ENCODE results near the gene PHACTR3. TPM values are rescaled to one million over a fixed set of nuclear protein-coding genes. Genes with fewer than 3 reads are reported as not detected.

The PHACTR3 gene
- total RNA-seq, 1 donor from 2014 or later: not detected

DNA sequence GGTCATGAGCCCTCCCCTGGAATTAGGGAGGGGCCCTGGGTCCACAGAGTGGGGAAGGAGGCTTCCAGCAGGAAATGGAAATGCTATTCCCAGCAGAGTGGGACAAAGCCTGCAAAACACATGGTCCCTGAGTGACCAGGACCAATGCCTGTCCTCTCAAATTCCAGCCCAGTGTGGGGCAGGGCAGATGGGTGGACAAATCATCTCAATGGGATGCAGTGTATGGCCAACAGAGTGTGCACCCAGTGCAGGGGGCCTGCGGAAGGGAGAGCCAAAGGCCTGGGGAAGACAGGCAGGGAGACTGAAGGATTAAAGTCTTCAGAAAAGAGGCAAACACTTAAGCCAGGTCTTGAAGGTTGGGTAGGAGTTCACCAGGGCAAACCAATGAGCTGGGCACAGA lies 28.7 kb upstream of the PHACTR3 start:
- Mint-ChIP-seq H3K27ac (ENCODE audit: unreplicated experiment) (no peak overlapping the region), H3K4me1 (ENCODE audit: low read depth) (peaks cover 3% of the 10 kb centered on the region), H3K9me3 (ENCODE audit: low read depth) (no peaks in the 10 kb centered on the region), H3K27me3 (ENCODE audit: low read depth) (peaks cover 54% of the 10 kb centered on the region), H3K4me3 (ENCODE audit: unreplicated experiment) (no peak overlapping the region), H3K36me3 (ENCODE audit: low read depth) (no peaks in the 10 kb centered on the region)
- no peak for DNase-seq (ENCODE audit: low spot score)
- TF ChIP-seq, protein P1, sequence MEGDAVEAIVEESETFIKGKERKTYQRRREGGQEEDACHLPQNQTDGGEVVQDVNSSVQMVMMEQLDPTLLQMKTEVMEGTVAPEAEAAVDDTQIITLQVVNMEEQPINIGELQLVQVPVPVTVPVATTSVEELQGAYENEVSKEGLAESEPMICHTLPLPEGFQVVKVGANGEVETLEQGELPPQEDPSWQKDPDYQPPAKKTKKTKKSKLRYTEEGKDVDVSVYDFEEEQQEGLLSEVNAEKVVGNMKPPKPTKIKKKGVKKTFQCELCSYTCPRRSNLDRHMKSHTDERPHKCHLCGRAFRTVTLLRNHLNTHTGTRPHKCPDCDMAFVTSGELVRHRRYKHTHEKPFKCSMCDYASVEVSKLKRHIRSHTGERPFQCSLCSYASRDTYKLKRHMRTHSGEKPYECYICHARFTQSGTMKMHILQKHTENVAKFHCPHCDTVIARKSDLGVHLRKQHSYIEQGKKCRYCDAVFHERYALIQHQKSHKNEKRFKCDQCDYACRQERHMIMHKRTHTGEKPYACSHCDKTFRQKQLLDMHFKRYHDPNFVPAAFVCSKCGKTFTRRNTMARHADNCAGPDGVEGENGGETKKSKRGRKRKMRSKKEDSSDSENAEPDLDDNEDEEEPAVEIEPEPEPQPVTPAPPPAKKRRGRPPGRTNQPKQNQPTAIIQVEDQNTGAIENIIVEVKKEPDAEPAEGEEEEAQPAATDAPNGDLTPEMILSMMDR (IDR thresholded peaks at IDR 0.05): no peak

DNA sequence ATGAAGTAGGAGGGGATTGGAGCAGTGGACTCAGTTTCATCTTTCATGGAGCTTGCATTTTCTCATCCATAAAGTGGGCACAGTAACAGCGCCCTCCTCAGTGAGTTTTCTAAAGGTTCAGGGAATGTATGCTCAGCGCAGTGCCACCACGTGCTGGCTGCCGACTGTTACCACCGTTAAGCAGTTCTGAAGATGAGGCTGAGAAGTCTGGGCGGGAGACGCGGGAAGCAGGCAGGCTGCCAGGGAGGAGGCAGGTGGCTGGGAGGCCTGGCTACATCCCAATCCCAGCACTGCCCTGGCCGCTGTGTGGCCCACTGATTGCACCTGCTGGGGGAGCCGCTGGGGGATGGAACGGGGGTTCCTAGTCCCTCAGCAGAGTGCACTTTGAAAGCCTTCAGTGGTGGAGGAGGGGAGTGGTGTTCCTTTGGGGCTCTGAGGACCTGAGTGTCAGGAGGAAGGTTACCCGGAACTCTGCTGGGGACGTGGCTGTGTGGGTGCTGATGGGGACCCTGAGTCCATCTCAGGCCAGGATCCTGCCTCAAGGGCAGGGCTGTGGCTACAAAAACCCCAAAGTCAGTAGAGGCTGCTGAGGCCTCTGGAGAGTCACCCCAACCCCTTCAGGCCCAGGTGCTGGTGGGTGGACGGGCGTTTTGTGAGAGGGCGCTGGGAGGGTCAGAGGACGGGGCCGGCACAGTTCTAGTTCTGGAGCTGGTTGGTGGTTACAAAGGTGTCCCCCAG lies 28.0 kb upstream of the PHACTR3 start:
- no peak overlapping the region for H3K27ac Mint-ChIP-seq (ENCODE audit: unreplicated experiment)
- H3K4me1 Mint-ChIP-seq (ENCODE audit: low read depth): peaks cover 3% of the 10 kb centered on the region
- peaks cover 57% of the 10 kb centered on the region for H3K27me3 Mint-ChIP-seq (ENCODE audit: low read depth)
- no peaks in the 10 kb centered on the region for H3K36me3 Mint-ChIP-seq (ENCODE audit: low read depth)
- no peaks in the 10 kb centered on the region for H3K9me3 Mint-ChIP-seq (ENCODE audit: low read depth)
- TF ChIP-seq, protein P1 (IDR thresholded peaks at IDR 0.05): no peak
- H3K4me3 Mint-ChIP-seq (ENCODE audit: unreplicated experiment): no peak overlapping the region
- no peak for DNase-seq (ENCODE audit: low spot score)

DNA sequence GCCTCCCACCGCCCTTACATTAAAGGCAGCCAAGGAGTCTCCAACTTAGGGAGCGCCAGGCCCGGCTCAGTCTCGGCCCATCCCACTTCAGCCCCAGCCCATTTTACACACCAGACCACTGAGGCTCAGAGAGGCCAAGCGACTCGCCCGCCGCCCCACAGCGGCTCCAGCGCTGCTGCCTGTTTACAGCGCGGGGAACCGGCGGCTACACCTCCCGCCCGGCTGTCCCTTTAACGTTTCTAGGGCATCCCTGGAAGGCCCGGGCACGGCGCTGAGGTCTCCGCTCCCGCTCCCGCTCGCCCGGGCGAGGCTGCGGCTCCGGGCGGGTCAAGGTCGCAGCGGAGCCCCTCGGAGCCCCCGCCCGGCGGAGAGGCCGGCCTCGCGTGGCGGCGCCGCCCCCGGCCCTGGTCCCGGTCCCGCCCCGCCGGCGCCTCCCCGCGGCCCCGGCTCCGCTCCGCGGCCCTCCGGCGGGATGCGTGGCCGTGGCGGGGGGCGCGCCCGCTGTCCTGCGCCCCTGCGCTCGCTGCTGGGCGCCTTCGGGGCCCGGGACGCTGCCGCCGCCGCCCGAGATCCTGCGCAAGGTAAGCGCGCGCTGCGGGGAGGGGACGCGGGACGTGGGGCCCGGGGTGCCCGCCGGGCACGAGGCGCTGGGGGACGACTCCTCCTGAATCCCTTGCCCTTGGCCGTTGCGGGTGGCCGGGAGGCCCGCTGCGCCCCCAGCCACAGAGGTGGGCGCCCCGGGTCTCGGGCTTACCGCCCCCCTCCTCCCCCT lies 27.1 kb upstream of the PHACTR3 start:
- H3K27ac Mint-ChIP-seq (ENCODE audit: unreplicated experiment): no peak overlapping the region
- no peaks in the 10 kb centered on the region for H3K4me1 Mint-ChIP-seq (ENCODE audit: low read depth)
- H3K4me3 Mint-ChIP-seq (ENCODE audit: unreplicated experiment): no peak overlapping the region
- no peaks in the 10 kb centered on the region for H3K9me3 Mint-ChIP-seq (ENCODE audit: low read depth)
- no peak for DNase-seq (ENCODE audit: low spot score)
- TF ChIP-seq, protein P1 (IDR thresholded peaks at IDR 0.05): no peak
- peaks cover 60% of the 10 kb centered on the region for H3K27me3 Mint-ChIP-seq (ENCODE audit: low read depth)
- no peaks in the 10 kb centered on the region for H3K36me3 Mint-ChIP-seq (ENCODE audit: low read depth)

DNA sequence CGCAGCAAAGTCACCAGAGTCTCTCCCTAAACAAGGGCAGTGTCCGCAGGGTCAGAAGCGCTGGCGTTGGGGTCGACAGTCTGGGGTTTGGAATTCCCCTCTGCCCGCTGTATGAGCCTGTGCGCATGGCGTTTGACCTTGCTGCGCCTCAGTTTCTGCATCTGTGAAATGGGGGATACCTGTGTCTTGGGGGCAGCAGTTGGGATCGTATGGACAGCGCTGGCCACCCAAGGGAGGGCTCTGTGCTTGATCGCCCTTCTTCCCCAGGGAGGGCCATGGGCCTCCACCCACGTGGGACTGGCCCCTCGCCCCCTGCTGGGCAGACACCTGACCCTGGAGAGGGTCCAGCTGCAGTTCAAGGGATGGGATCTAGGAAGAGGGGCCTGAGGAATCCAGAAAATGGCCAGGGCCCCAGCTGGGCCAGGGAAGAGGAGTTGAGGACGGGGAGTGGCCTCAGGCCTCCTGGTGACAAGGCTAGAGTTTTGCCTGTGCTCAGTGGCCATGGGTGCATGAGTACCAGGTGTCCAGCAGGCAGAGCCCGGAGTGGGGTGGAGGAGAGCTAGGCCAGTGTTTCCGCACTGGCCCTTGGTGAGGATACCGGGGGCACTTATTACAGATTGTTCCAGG lies 26.4 kb upstream of the PHACTR3 start:
- DNase-seq (ENCODE audit: low spot score): no peak

More for the DNA sequence above, 26.4 kb upstream of the PHACTR3 start:
- Mint-ChIP-seq H3K9me3 (ENCODE audit: low read depth) (no peaks in the 10 kb centered on the region), H3K4me1 (ENCODE audit: low read depth) (no peaks in the 10 kb centered on the region), H3K36me3 (ENCODE audit: low read depth) (no peaks in the 10 kb centered on the region), H3K4me3 (ENCODE audit: unreplicated experiment) (no peak overlapping the region), H3K27ac (ENCODE audit: unreplicated experiment) (no peak overlapping the region), H3K27me3 (ENCODE audit: low read depth) (peaks cover 67% of the 10 kb centered on the region)
- TF ChIP-seq, protein P1 (IDR thresholded peaks at IDR 0.05): no peak
